NCI-H1694 (cell line): ENCODE data around the gene ASCC3.
"Not testable (repeated sequence)": the region's sequence is repeated elsewhere in the genome, so short reads cannot be mapped to it uniquely, and the experiment has no call there.

Experiments used
- DNase-seq: peaks from one replicate; lab custom pipeline; 2025; lab: John Stamatoyannopoulos, UW

Gene ASCC3

DNA sequence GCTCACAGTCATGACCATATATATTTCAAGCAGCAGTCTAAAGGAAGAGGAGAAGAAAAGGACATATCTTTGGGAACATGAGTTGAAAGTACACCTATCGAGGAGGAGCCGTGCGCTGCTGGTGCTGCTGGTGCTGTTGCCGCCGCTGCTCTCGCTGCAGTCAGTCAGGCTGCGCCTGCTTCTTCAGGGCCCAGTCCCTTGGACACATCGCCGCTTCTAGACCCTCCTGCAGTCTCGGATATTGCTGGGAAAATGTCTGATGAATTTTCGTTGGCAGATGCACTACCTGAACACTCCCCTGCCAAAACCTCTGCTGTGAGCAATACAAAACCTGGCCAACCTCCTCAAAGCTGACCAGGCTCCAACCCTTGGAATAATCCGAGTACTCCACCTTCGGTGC, 8.2 kb upstream of the ASCC3 start:
- DNase-seq = no peak

GRCh38 chr6:100886076-100886475, 4.9 kb upstream of the ASCC3 start:
- no peak for DNase-seq

DNA sequence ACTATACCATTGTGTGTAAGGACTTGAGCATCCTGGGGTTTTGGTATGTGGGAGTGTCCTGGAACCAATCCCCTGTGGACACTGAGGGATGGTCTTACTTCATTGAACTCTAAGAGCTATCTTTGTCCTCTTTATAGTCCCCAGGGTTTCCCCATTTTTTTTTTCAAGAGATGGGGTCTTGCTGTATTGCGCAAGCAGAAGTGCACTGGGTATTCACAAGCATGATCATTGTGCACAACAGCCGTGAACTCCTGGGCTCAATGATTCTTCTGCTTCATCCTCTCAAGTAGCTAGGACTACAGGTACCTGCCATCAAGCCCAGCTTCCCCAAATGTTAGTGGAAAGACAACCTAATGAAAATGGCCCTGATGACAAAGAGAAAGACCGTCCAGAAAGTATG, 2.2 kb upstream of the ASCC3 start:
- DNase-seq = no peak

- DNase-seq = no peak
Measured at GRCh38 chr6:100881707-100882040, 545 bp upstream of the ASCC3 start.

GRCh38 chr6:100880149-100880852, 828 bp downstream of the ASCC3 start:
- no peak for DNase-seq

- DNase-seq = no peak
Measured at GRCh38 chr6:100879317-100879716, 1.8 kb downstream of the ASCC3 start.

GRCh38 chr6:100877851-100878250, 3.3 kb downstream of the ASCC3 start:
- DNase-seq = no peak

GRCh38 chr6:100876251-100876650, 4.9 kb downstream of the ASCC3 start:
- no peak for DNase-seq

DNA sequence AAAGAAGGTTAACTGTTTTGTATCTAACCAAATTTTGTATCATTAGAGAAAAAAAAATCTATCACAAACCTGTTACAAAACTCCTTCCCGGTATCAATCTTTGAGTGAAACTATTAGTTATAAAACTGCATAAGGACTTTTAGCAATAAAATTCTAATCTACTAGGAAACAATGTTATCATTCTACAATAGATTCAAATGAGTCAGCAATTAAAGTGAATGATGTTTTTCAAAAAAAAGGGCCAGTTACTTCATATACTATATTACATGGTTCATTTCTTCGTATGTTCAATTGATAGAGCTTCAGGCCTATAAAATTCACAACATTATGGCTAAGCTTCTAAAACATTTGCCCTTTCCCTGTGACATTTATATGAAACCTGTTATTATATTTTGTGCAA, 15.6 kb downstream of the ASCC3 start:
- DNase-seq = no peak

GRCh38 chr6:100862063-100862462, 19.1 kb downstream of the ASCC3 start:
- DNase-seq = no peak

GRCh38 chr6:100856146-100856545, 25.0 kb downstream of the ASCC3 start:
- DNase-seq = no peak

DNA sequence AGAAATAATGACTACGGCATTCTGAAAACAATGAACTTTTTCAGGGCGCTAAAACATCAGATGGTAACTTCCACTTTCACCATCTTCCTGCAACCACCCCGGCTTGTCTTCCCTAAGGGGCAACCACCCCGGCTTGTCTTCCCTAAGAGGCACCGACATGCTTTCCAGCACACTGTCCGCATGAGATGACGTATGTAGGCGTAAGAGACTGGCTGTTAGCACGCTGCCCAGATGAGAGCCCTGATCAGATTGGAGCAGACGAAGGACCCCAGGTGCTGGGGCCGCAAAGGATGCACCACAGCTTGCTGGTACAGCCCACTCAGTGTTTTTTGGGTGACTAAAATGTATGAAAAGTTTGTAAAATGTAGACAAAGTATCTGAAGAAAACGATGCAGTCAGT, 29.3 kb downstream of the ASCC3 start:
- DNase-seq = no peak

DNA sequence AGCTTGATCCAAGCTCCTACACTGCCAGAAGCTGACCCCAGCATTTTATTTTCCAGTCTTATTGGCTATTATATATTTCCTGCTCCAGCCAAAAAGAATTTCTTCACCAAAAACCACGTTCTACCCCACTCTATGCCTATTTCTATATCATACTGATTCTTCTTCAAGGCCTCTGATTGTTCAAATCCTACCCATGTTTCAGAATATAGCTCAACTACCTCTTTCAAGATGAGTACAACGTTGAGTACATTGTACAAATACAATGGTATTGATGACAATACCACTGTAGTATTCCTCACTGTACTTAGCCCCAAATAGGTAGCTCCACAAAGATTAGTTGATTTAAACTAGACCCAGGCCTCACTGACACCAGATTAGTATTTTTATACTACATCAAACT, 31.0 kb downstream of the ASCC3 start:
- no peak for DNase-seq

GRCh38 chr6:100846276-100846675, 34.9 kb downstream of the ASCC3 start:
- no peak for DNase-seq

DNA sequence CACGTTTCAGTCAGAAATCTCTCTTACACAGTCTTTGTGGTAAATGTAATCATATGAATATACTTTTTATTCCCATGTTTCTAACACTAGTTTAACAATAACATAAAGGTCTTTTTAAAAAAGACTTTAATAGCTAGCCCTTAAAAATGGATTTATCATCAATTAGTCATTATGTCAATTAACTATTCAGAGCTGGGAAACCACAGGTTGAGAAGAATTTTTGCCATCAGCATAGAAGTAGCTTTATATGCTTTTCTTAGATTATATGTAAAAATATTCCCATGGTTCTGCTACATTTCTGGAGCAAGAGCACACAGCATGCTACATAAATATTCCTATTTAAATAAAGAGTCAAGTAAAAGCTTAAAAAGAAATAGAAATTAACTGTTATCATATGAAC, 35.5 kb downstream of the ASCC3 start:
- no peak for DNase-seq

DNA sequence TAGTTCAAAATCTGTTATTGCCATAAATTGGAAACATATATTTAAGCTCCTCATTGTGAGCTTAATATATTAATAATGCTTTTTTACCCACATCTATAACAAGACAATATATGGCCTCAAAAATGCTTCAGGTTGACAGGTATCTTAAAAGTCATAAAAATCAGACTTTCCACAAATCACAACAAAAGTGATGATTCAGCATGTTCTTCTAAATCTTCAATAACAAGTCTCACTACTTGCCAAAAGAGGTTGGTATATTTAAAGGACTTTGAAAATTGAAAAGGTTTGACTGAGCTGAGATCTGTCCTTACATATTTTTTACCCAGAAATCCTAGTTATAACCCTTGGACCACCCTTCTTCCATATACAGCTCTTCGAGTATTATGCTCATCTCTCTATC, 41.7 kb downstream of the ASCC3 start:
- DNase-seq = no peak

- no peak for DNase-seq
Measured at GRCh38 chr6:100838011-100838410, 43.1 kb downstream of the ASCC3 start.

DNA sequence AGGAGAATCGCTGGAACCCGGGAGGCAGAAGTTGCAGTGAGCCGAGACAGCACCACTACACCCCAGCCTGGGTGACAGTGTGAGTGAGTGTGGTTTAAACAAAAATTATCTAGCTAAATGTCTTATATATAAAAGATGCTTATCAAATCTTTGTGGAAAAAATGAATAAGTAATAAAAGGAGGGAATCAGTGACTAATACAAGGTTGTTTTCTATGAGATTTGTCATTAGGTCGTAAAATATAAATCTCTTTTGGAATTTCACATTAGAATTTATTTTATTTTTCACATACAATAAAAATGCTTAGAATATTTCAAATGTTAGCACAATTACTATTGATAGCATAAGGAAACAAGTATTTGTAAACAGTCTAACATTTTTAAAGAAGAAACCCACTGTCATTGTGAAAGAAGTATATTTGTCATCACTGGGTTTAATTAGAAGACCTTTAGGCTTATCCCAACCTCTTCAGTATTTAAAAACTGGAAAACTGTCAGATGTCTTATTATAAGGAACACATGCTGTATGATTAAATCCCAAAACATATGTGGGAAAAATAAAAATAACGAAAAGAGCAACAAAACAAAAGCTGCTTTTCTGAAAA, 47.1 kb downstream of the ASCC3 start:
- DNase-seq = no peak

- not testable (repeated sequence) for DNase-seq
Measured at GRCh38 chr6:100829077-100829595, 52.0 kb downstream of the ASCC3 start.

DNA sequence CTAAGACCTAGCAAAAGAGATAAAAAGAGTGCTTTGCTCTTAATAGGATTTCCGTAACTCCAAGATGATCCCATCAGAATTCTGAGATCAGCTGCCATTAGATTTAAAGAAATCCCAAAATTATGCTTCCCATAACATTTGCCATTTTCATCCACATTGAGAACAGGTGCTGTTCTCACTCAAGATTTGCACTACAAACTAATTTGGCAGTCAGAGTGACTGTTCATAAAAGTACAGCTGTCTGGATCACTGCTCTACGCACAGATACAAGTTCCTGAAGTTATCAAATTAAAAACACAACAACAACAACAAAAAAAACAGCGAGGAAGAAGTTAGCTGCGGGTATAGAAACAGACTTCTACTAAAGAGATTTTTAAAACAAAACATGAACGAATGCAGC, 58.1 kb downstream of the ASCC3 start:
- DNase-seq = no peak

DNA sequence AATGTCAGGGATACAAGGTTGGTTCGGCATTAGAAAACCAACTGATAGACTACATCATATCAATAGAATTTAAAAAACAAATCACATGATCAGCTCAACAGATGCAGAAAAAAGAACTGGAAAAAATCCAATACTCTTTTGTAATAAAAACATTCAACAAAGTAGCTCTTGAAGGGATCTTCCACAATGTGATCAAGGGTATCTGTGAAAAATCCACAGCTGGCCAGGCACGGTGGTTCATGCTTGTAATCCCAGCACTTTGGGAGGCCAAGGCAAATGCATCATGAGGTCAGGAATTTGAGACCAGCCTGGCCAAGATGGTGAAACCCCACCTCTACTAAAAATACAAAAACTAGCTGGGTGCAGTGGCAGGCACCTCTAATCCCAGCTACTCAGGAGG, 63.1 kb downstream of the ASCC3 start:
- DNase-seq = no peak

DNA sequence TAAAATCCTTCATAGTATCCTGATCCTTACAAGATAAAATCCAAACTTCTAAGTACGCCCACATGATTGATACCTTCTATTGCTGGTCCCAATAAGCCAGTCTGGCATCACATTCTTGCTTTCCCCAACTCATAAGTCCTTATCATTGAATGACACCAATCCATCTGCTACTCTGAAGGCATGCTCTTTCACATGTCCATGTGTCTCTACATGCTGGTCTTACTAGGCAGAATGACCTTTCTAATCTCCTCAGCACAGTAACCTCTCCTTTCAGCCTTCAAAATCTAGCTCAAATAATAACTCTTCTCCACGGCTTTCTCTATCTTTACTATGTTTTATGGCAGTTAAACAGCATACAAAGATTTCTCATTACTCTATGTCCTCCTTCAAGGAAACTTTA, 71.1 kb downstream of the ASCC3 start:
- DNase-seq = no peak

DNA sequence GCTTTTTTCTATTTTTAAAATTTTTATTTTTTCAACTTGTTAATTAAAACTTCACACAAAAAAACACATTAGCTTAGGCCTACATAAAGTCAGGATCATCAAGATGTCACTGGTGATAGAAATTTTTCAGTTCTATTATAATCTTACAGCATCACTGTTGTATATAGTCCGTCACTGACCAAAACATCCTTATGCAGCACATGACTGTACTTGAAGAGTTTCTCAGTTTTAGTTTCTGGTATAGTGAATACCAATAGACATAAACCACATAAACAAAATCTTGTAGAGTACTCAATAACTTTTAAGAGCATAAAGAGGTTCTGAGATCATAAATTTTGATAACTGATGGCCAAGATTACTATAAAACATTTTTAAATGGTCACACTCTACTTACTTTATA, 71.8 kb downstream of the ASCC3 start:
- no peak for DNase-seq

DNA sequence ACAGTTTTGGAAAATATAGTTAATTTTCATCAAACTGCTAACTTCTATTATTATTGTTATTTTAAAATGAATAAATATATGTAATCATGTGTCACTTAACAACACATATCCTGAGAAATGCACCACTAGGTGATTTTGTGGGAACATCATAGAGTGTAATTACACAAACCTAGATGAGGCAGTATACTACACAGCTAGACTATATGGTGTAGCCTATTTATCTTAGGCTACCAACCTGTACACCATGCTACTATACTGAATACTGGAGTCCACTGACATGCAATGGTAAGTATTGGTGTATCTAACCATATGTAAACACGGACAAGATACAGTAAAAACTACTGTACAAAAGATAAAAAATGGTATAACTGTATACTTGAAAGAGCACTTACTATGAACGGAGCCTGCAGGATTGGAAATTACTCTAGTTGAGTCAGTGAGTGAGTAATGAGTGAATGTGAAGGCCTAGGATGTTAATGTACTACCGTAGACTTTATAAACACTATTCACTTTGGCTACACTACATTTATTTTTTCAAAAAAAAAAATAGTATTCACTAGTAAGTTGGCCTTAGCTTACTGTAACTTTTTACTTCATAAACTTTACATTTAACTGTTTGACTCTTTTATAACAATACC, 72.4 kb downstream of the ASCC3 start:
- DNase-seq = no peak
